Sigmoid colon (tissue), 7 donors: Measurements from ENCODE around the gene FGF2. TPM values are rescaled to one million over a fixed set of nuclear protein-coding genes. Genes with fewer than 3 reads are reported as not detected.
A peak's percentile ranks its signal among the peaks of the same experiment; 100 is the strongest.

Source experiments
- DNase-seq: peaks from one replicate; pipeline ENCODE4 v3.0.0-alpha.2; 2019
- H3K27ac ChIP-seq, 4 donors: fragments of 200-600 bp; sonication (generic); one replicate each; pipeline ENCODE4 v1.5.1; 2016 to 2019; ENCODE audit warnings: mild to moderate bottlenecking in 1 of 4
- H3K27me3 ChIP-seq, 3 donors: fragments of 200-600 bp; sonication (generic); one replicate each; pipeline ENCODE4 v1.5.1; 2019; ENCODE audit warnings: mild to moderate bottlenecking in 1 of 3
- H3K36me3 ChIP-seq, 4 donors: fragments of 200-600 bp; sonication (generic); one replicate each; pipeline ENCODE4 v1.5.1; 2016 to 2019
- H3K4me1 ChIP-seq, 4 donors: fragments of 200-600 bp; sonication (generic); one replicate each; pipeline ENCODE4 v1.5.1; 2017 to 2019
- H3K4me3 ChIP-seq, 4 donors: fragments of 200-600 bp; sonication (generic); one replicate each; pipeline ENCODE4 v1.5.1; 2017 to 2019; ENCODE audit warnings: mild to moderate bottlenecking in 2 of 4, moderate library complexity in 1 of 4
- H3K9me3 ChIP-seq, 4 donors: fragments of 200-600 bp in 3 of 4; sonication (generic) in 3 of 4; one replicate each; pipeline versions ENCODE4 v1.5.1 to v1.6.1; 2013 to 2019
- CTCF ChIP-seq, 4 experiments: fragments of 450-650 bp in 3 of 4; fragments of 200-600 bp in 1 of 4; IDR thresholded peaks; one replicate each; pipeline ENCODE4 v1.5.1; 2016 to 2019; ENCODE audit warnings: antibody characterized with exemption in 4 of 4, mild to moderate bottlenecking in 3 of 4, moderate library complexity in 2 of 4
- EP300 ChIP-seq, 4 donors: sonication (generic); formaldehyde crosslinking; IDR thresholded peaks; one replicate each; pipeline ENCODE4 v1.6.1; 2017; ENCODE audit warnings: antibody characterized with exemption in 4 of 4
- POLR2A ChIP-seq, 2 donors: fragments of 450-650 bp; IDR thresholded peaks; one replicate each; pipeline ENCODE4 v1.6.1; 2016; ENCODE audit warnings: antibody characterized with exemption in 2 of 2, mild to moderate bottlenecking in 2 of 2, moderate library complexity in 2 of 2
- POLR2AphosphoS5 ChIP-seq, 4 donors: sonication (generic); formaldehyde crosslinking; IDR thresholded peaks; one replicate each; pipeline ENCODE4 v1.6.1; 2017; ENCODE audit warnings: antibody characterized with exemption in 4 of 4
- WGBS, 2 donors: extraction: QIAGEN DNeasy Blood & Tissue Kit; methylation state at CpG; one replicate each; pipeline ENCODE4 v1.1.7; 2013; 5-methylcytosine and 5-hydroxymethylcytosine counted together
- intact Hi-C: fragments of 100-400 bp; cut with DNase I; formaldehyde crosslinking; loops from one replicate; pipeline ENCODE4 v1.15.1; 2023
- polyA plus RNA-seq, 3 donors: library from polyadenylated mRNA; stranded (reverse); fragments of 200-250 nt; gene quantifications; one replicate each; pipeline ENCODE4 v1.2.3, GENCODE V29; 2013
- total RNA-seq, 4 donors: library from RNA; depleted of rRNA; stranded (reverse); fragments of >200 nt; gene quantifications; one replicate each; pipeline ENCODE4 v1.1.0, GENCODE V29; 2016
- donor health status: healthy with polysubstance abuse.
- donor health status: Bipolar disorder and iron deficiency.
- donor health status: healthy.

The FGF2 gene
- total RNA-seq (10 to 100 TPM; 37.4 to 54.7 (median 46.4) TPM), polyA plus RNA-seq (1 to 10 TPM in 2 of 3 donors, under 1 TPM in 1; 0.46 to 2.7 (median 1.8) TPM)

GRCh38 chr4:122826553-122827257, at the start of gene FGF2:
Gene FGF2 (plus strand): TSS chr4:122826831. CDS start chr4:122827175, 344 bp downstream.
- no peaks in the 10 kb centered on the region for H3K27me3 ChIP-seq
- peak within 1 kb of the TSS; percentile 93 to 95 (median 94) for H3K27ac ChIP-seq
- TF ChIP-seq POLR2AphosphoS5 (IDR thresholded peaks at IDR 0.05) (peak; percentile 44 to 86 (median 74)), CTCF (IDR thresholded peaks at IDR 0.05) (no peak), EP300 (IDR thresholded peaks at IDR 0.05) (no peak), POLR2A (IDR thresholded peaks at IDR 0.05) (peak; percentile 14 to 56)
- DNase-seq, result peak; percentile 90
- no peaks in the 10 kb centered on the region for H3K9me3 ChIP-seq
- H3K4me3 ChIP-seq, result peak within 1 kb of the TSS; percentile 78 to 88 (median 85)
- no peaks in the 10 kb centered on the region for H3K36me3 ChIP-seq
- 1 to 2% methylated on average over 97 of the region's 97 CpGs for WGBS, 2 donors
- intact Hi-C loops, result loop anchor here (1.0 kb wide), 2 partner anchors 43 to 96 kb away; partner anchors contain the start of gene NUDT6
- H3K4me1 ChIP-seq, result peaks cover 0 to 44% (median 39%) of the 10 kb centered on the region in 4 donors

- no peaks in the 10 kb centered on the region for H3K27me3 ChIP-seq
- no peak for DNase-seq
- peaks cover 0 to 2% (median 0%) of the 10 kb centered on the region in 4 donors for H3K9me3 ChIP-seq
- H3K36me3 ChIP-seq, result no peaks in the 10 kb centered on the region
- WGBS, 2 donors, result 18 to 67% methylated on average over 4 of the region's 4 CpGs
- intact Hi-C loops, result no loop called here
- TF ChIP-seq POLR2AphosphoS5 (IDR thresholded peaks at IDR 0.05), result no peak
- TF ChIP-seq CTCF (IDR thresholded peaks at IDR 0.05), result no peak
- TF ChIP-seq POLR2A (IDR thresholded peaks at IDR 0.05), result no peak
- TF ChIP-seq EP300 (IDR thresholded peaks at IDR 0.05), result no peak
- H3K27ac ChIP-seq, result no peak overlapping the region
- H3K4me3 ChIP-seq, result no peak overlapping the region
- no peaks in the 10 kb centered on the region for H3K4me1 ChIP-seq
Measured at GRCh38 chr4:122776916-122777315, 49.7 kb upstream of the FGF2 start.

- Histone ChIP-seq H3K27me3 (no peaks in the 10 kb centered on the region), H3K9me3 (peaks cover 0 to 2% (median 0%) of the 10 kb centered on the region in 4 donors), H3K27ac (no peak overlapping the region), H3K4me3 (no peak overlapping the region), H3K36me3 (no peaks in the 10 kb centered on the region), H3K4me1 (peaks cover 0 to 6% (median 5%) of the 10 kb centered on the region in 4 donors)
- TF ChIP-seq CTCF (IDR thresholded peaks at IDR 0.05) (no peak), POLR2A (IDR thresholded peaks at IDR 0.05) (no peak), EP300 (IDR thresholded peaks at IDR 0.05) (no peak), POLR2AphosphoS5 (IDR thresholded peaks at IDR 0.05) (no peak)
- DNase-seq, result no peak
- WGBS, 2 donors, result 90 to 92% methylated on average over 7 of the region's 7 CpGs
- intact Hi-C loops, result no loop called here
Measured at GRCh38 chr4:122777846-122778673, 48.6 kb upstream of the FGF2 start.

- Histone ChIP-seq H3K27me3 (no peaks in the 10 kb centered on the region), H3K4me3 (no peak overlapping the region), H3K36me3 (no peaks in the 10 kb centered on the region), H3K4me1 (peaks cover 0 to 19% (median 18%) of the 10 kb centered on the region in 4 donors), H3K27ac (no peak overlapping the region), H3K9me3 (peaks cover 0 to 2% (median 0%) of the 10 kb centered on the region in 4 donors)
- intact Hi-C loops, result no loop called here
- no peak for TF ChIP-seq POLR2A (IDR thresholded peaks at IDR 0.05)
- TF ChIP-seq EP300 (IDR thresholded peaks at IDR 0.05), result no peak
- no peak for TF ChIP-seq CTCF (IDR thresholded peaks at IDR 0.05)
- TF ChIP-seq POLR2AphosphoS5 (IDR thresholded peaks at IDR 0.05), result no peak
- DNase-seq, result no peak
- WGBS, 2 donors, result 79 to 90% methylated on average over 2 of the region's 2 CpGs
Measured at GRCh38 chr4:122781486-122781885, 45.1 kb upstream of the FGF2 start.
